ENCODE data around the gene TCF12.

The TCF12 gene

GRCh38 chr15:57272771-57273357, 354.4 kb downstream of the TCF12 start:
- FAIRE-seq, result no peak

GRCh38 chr15:57273402-57273801, 355.0 kb downstream of the TCF12 start:
- FAIRE-seq, result no peak

GRCh38 chr15:57278439-57278838, 360.0 kb downstream of the TCF12 start:
- FAIRE-seq, result no peak

- no peak for FAIRE-seq
Measured at GRCh38 chr15:57280464-57280863, 362.0 kb downstream of the TCF12 start.

- no peak for FAIRE-seq
Measured at GRCh38 chr15:57281321-57281720, 362.9 kb downstream of the TCF12 start.

- no peak for FAIRE-seq
Measured at GRCh38 chr15:57282686-57283085, 364.2 kb downstream of the TCF12 start.

GRCh38 chr15:57283774-57284503, 365.5 kb downstream of the TCF12 start:
- FAIRE-seq, result no peak

GRCh38 chr15:57284535-57284934, 366.1 kb downstream of the TCF12 start:
- no peak for FAIRE-seq

GRCh38 chr15:57285386-57285785, 366.9 kb downstream of the TCF12 start:
- no peak for FAIRE-seq

GRCh38 chr15:57286446-57287122, 368.1 kb downstream of the TCF12 start:
- no peak for FAIRE-seq

- FAIRE-seq, result no peak
Measured at GRCh38 chr15:57287123-57287521, 368.7 kb downstream of the TCF12 start.

GRCh38 chr15:57288926-57289580, 370.6 kb downstream of the TCF12 start:
- peak; percentile 21 for FAIRE-seq

GRCh38 chr15:57290187-57290586, 371.7 kb downstream of the TCF12 start:
- FAIRE-seq, result no peak

- FAIRE-seq, result no peak
Measured at GRCh38 chr15:57290826-57291225, 372.4 kb downstream of the TCF12 start.

GRCh38 chr15:57296473-57297162, 378.2 kb downstream of the TCF12 start:
- no peak for FAIRE-seq

- FAIRE-seq, result no peak
Measured at GRCh38 chr15:57297163-57297593, 378.7 kb downstream of the TCF12 start.

- no peak for FAIRE-seq
Measured at GRCh38 chr15:57297630-57298029, 379.2 kb downstream of the TCF12 start.

- no peak for FAIRE-seq
Measured at GRCh38 chr15:57298204-57298603, 379.8 kb downstream of the TCF12 start.

GRCh38 chr15:57298843-57299550, 380.6 kb downstream of the TCF12 start:
- no peak for FAIRE-seq

GRCh38 chr15:57301307-57301706, 382.9 kb downstream of the TCF12 start:
- FAIRE-seq, result no peak

GRCh38 chr15:57302640-57303257, 384.3 kb downstream of the TCF12 start:
- no peak for FAIRE-seq

GRCh38 chr15:57305009-57305408, 386.6 kb downstream of the TCF12 start:
- no peak for FAIRE-seq

All from endometrium (tissue), 2 donors.